Prostate gland (tissue), 2 donors: ENCODE data around the gene CTNNA1.

ENCODE experiments used
- POLR2A ChIP-seq: fragments of 450-650 bp; IDR thresholded peaks from one replicate; pipeline ENCODE4 v1.6.1; 2016; ENCODE audit warnings: antibody characterized with exemption, mild to moderate bottlenecking
- POLR2AphosphoS5 ChIP-seq: sonication (generic); formaldehyde crosslinking; IDR thresholded peaks from one replicate; pipeline ENCODE4 v1.6.1; 2017; ENCODE audit warnings: antibody characterized with exemption
- TF ChIP-seq, protein P1 (sequence below), 4 experiments: fragments of 200-600 bp in 2 of 4; fragments of 450-650 bp in 2 of 4; sonication (generic) in 2 of 4; IDR thresholded peaks; 1 replicate in 3 of 4; 2 replicates in 1 of 4; pipeline ENCODE4 v1.5.1; 2016 to 2019; ENCODE audit warnings: antibody characterized with exemption in 4 of 4, mild to moderate bottlenecking in 2 of 4, moderate library complexity in 2 of 4

DNA sequence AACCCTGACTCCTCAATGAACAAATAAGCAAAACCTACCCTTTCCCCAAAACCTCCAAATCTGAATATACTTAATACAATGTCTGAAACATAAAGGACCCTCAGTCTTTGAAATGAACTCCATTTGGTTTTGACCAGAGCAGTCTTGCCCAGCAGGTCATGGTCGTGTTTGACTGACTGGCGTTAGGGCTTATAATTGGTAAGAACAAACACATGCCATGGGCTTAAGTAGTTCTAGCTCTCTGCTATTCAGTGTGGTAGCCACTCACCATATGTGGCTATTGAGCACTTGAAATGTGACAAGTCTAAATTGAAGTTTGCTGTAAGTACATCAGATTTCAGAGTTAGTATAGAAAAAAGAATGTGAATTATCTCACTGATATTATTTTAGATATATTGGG, 79.9 kb downstream of the CTNNA1 start:
- TF ChIP-seq, protein P1, sequence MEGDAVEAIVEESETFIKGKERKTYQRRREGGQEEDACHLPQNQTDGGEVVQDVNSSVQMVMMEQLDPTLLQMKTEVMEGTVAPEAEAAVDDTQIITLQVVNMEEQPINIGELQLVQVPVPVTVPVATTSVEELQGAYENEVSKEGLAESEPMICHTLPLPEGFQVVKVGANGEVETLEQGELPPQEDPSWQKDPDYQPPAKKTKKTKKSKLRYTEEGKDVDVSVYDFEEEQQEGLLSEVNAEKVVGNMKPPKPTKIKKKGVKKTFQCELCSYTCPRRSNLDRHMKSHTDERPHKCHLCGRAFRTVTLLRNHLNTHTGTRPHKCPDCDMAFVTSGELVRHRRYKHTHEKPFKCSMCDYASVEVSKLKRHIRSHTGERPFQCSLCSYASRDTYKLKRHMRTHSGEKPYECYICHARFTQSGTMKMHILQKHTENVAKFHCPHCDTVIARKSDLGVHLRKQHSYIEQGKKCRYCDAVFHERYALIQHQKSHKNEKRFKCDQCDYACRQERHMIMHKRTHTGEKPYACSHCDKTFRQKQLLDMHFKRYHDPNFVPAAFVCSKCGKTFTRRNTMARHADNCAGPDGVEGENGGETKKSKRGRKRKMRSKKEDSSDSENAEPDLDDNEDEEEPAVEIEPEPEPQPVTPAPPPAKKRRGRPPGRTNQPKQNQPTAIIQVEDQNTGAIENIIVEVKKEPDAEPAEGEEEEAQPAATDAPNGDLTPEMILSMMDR (IDR thresholded peaks at IDR 0.05), result no peak
- no peak for TF ChIP-seq POLR2A
- no peak for TF ChIP-seq POLR2AphosphoS5
